H9 (cell line): ENCODE results near the gene FOXK1. TPM values are rescaled to one million over a fixed set of nuclear protein-coding genes. Genes with fewer than 3 reads are reported as not detected.

ENCODE experiments used
- DNase-seq: peaks from one replicate; pipeline ENCODE4 v3.0.0-alpha.2; 2017
- H2AFZ ChIP-seq: one replicate; pipeline ENCODE4 v1.6.1; 2013; ENCODE audit warnings: mild to moderate bottlenecking, low read length, control low read depth, moderate library complexity
- H2AK5ac ChIP-seq: 2 replicates; pipeline ENCODE4 v1.6.1; 2013; ENCODE audit warnings: low read length, control low read depth, mixed read lengths; ENCODE audit not compliant: insufficient read length
- H2BK120ac ChIP-seq: one replicate; pipeline ENCODE4 v1.6.1; 2013; ENCODE audit warnings: low read depth, mild to moderate bottlenecking, low read length, control low read depth, inconsistent platforms; ENCODE audit not compliant: poor library complexity, severe bottlenecking
- H2BK12ac ChIP-seq: 2 replicates; pipeline ENCODE4 v1.6.1; 2013; ENCODE audit warnings: low read length, control low read depth, mixed read lengths, low read depth; ENCODE audit not compliant: insufficient read length
- H2BK15ac ChIP-seq: 2 replicates; pipeline ENCODE4 v1.6.1; 2013; ENCODE audit warnings: low read depth, low read length, control low read depth
- H2BK20ac ChIP-seq: one replicate; pipeline ENCODE4 v1.6.1; 2013; ENCODE audit warnings: low read depth, mild to moderate bottlenecking, low read length, control low read depth, inconsistent platforms; ENCODE audit not compliant: poor library complexity, severe bottlenecking
- H2BK5ac ChIP-seq: 2 replicates; pipeline ENCODE4 v1.6.1; 2013; ENCODE audit warnings: low read length, control low read depth, mixed read lengths; ENCODE audit not compliant: insufficient read length
- H3K14ac ChIP-seq: 2 replicates; pipeline ENCODE4 v1.6.1; 2013; ENCODE audit warnings: low read length, control low read depth; ENCODE audit not compliant: insufficient read depth
- H3K18ac ChIP-seq: 2 replicates; pipeline ENCODE4 v1.6.1; 2013; ENCODE audit warnings: low read depth, mild to moderate bottlenecking, mixed read lengths, low read length, control low read depth; ENCODE audit not compliant: insufficient read length
- H3K23ac ChIP-seq: 2 replicates; pipeline ENCODE4 v1.6.1; 2013; ENCODE audit warnings: low read length, control low read depth, mixed read lengths, low read depth; ENCODE audit not compliant: insufficient read length
- H3K23me2 ChIP-seq: 2 replicates; pipeline ENCODE4 v1.6.1; 2013; ENCODE audit warnings: low read depth, mild to moderate bottlenecking, mixed read lengths, low read length, control low read depth; ENCODE audit not compliant: insufficient read length, poor library complexity, severe bottlenecking
- H3K27ac ChIP-seq: 2 replicates; pipeline ENCODE4 v1.5.1; 2013; ENCODE audit warnings: low read length, control low read depth, mixed read lengths, low read depth; ENCODE audit not compliant: insufficient read length
- H3K27me3 ChIP-seq: 2 replicates; pipeline ENCODE4 v1.6.1; 2013; ENCODE audit warnings: low read length, control low read depth, inconsistent platforms; ENCODE audit not compliant: insufficient read depth
- H3K4ac ChIP-seq: 2 replicates; pipeline ENCODE4 v1.6.1; 2013; ENCODE audit warnings: low read depth, mild to moderate bottlenecking, control low read depth, inconsistent platforms, low read length, moderate library complexity
- H3K4me1 ChIP-seq: 2 replicates; pipeline ENCODE4 v1.6.1; 2013; ENCODE audit warnings: low read length, control low read depth, inconsistent platforms; ENCODE audit not compliant: insufficient read depth
- H3K4me2 ChIP-seq: 2 replicates; pipeline ENCODE4 v1.6.1; 2013; ENCODE audit warnings: low read length, control low read depth, mixed read lengths; ENCODE audit not compliant: insufficient read length, insufficient read depth
- H3K56ac ChIP-seq: 2 replicates; pipeline ENCODE4 v1.6.1; 2013; ENCODE audit warnings: low read depth, mild to moderate bottlenecking, mixed read lengths, low read length, control low read depth; ENCODE audit not compliant: insufficient read length
- H3K79me1 ChIP-seq: 2 replicates; pipeline ENCODE4 v1.6.1; 2013; ENCODE audit warnings: low read depth, mild to moderate bottlenecking, moderate library complexity, low read length, control low read depth, inconsistent platforms; ENCODE audit not compliant: insufficient read depth, poor library complexity, severe bottlenecking
- H3K79me2 ChIP-seq: 2 replicates; pipeline ENCODE4 v1.6.1; 2013; ENCODE audit warnings: low read length, control low read depth, inconsistent platforms; ENCODE audit not compliant: insufficient read depth
- H3K9ac ChIP-seq: 2 replicates; pipeline ENCODE4 v1.6.1; 2013; ENCODE audit warnings: low read length, control low read depth, mixed read lengths; ENCODE audit not compliant: insufficient read length; ENCODE audit errors: extremely low read depth
- H3K9me3 ChIP-seq: one replicate; pipeline ENCODE4 v1.6.1; 2013; ENCODE audit warnings: low read depth, low read length, inconsistent platforms; ENCODE audit not compliant: control insufficient read depth
- H3T11ph ChIP-seq: one replicate; pipeline ENCODE4 v1.6.1; 2013; ENCODE audit warnings: mild to moderate bottlenecking, low read length, control low read depth, inconsistent platforms
- H4K20me1 ChIP-seq: one replicate; pipeline ENCODE4 v1.6.1; 2013; ENCODE audit not compliant: control insufficient read depth, insufficient read length, insufficient read depth
- H4K5ac ChIP-seq: 2 replicates; pipeline ENCODE4 v1.6.1; 2013; ENCODE audit warnings: low read depth, mild to moderate bottlenecking, mixed read lengths, low read length, control low read depth; ENCODE audit not compliant: insufficient read length
- H4K8ac ChIP-seq: replicated peaks from 2 replicates; pipeline ENCODE4 v1.6.1; 2013; ENCODE audit warnings: low read length, control low read depth, mixed read lengths, low read depth; ENCODE audit not compliant: insufficient read length
- H4K91ac ChIP-seq: 2 replicates; pipeline ENCODE4 v1.6.1; 2013; ENCODE audit warnings: low read depth, mild to moderate bottlenecking, moderate library complexity, mixed read lengths, low read length, control low read depth; ENCODE audit not compliant: insufficient read length
- H3K27ac Mint-ChIP-seq, 3 experiments: 2 replicates in 2 of 3; 3 replicates in 1 of 3; pipeline ENCODE4 v1.8.0; 2020 to 2021; ENCODE audit warnings: mixed read lengths in 3 of 3, mild to moderate bottlenecking in 1 of 3, moderate library complexity in 1 of 3
- H3K27me3 Mint-ChIP-seq: 2 replicates; pipeline ENCODE4 v1.8.0; 2021; ENCODE audit warnings: low read depth, mild to moderate bottlenecking, moderate library complexity, mixed read lengths
- H3K36me3 Mint-ChIP-seq, 3 experiments: 2 replicates in 2 of 3; 3 replicates in 1 of 3; pipeline ENCODE4 v1.8.0; 2020 to 2021; ENCODE audit warnings: low read depth in 3 of 3, mixed read lengths in 3 of 3; ENCODE audit not compliant: insufficient read depth in 1 of 3
- H3K4me1 Mint-ChIP-seq, 2 experiments: 2 replicates each; pipeline ENCODE4 v1.8.0; 2020; ENCODE audit warnings: mixed read lengths in 2 of 2
- H3K4me3 Mint-ChIP-seq, 2 experiments: 2 replicates in 1 of 2; 3 replicates in 1 of 2; pipeline ENCODE4 v1.8.0; 2020 to 2021; ENCODE audit warnings: mild to moderate bottlenecking in 2 of 2, mixed read lengths in 2 of 2, moderate library complexity in 1 of 2
- H3K9me3 Mint-ChIP-seq, 2 experiments: 2 replicates in 1 of 2; 3 replicates in 1 of 2; pipeline ENCODE4 v1.8.0; 2020; ENCODE audit warnings: mild to moderate bottlenecking in 2 of 2, mixed read lengths in 2 of 2, moderate library complexity in 1 of 2
- CTCF ChIP-seq: fragments of 200-600 bp; sonication (generic); conservative IDR thresholded peaks from 3 replicates; pipeline ENCODE4 v1.8.0; 2021; ENCODE audit warnings: antibody characterized with exemption, mild to moderate bottlenecking
- WGBS: extraction: QIAGEN DNeasy Blood & Tissue Kit; methylation state at CpG from one replicate; pipeline ENCODE4 v1.1.7; 2013; ENCODE audit warnings: missing lambda C conversion rate, low lambda C conversion rate, mixed read lengths; ENCODE audit not compliant: insufficient read length; ENCODE audit errors: extremely low coverage; 5-methylcytosine and 5-hydroxymethylcytosine counted together
- total RNA-seq: library from RNA; stranded (reverse); gene quantifications from 2 replicates; pipeline ENCODE4 v1.2.1, GENCODE V29; 2021

Gene FOXK1
- total RNA-seq, 1 experiment from 2014 or later, result 14.4 TPM

GRCh38 chr7:4758791-4759190 is 76.7 kb downstream of the FOXK1 start:
- Histone ChIP-seq H2BK12ac (no peak overlapping the region), H3K79me1 (no peaks in the 10 kb centered on the region), H3K79me2 (no peaks in the 10 kb centered on the region), H3K4ac (no peak overlapping the region), H2BK5ac (no peak overlapping the region), H4K20me1 (no peaks in the 10 kb centered on the region), H4K5ac (no peak overlapping the region), H3K18ac (no peak overlapping the region), H4K91ac (no peak overlapping the region), H3K9me3 (no peaks in the 10 kb centered on the region), H4K8ac (no peak overlapping the region), H3K4me1 (no peaks in the 10 kb centered on the region), H2BK120ac (no peak overlapping the region), H3K14ac (no peak overlapping the region; the same call in 1 of the 2 replicates), H2BK15ac (no peak overlapping the region), H3K23ac (no peak overlapping the region), H2BK20ac (no peak overlapping the region), H3K56ac (no peak overlapping the region), H3K27ac (no peak overlapping the region), H2AK5ac (no peak overlapping the region), H3K4me2 (no peak overlapping the region), H3K9ac (no peak overlapping the region), H3K27me3 (no peaks in the 10 kb centered on the region), H3T11ph (no peak overlapping the region), H2AFZ (no peak overlapping the region), H3K23me2 (no peaks in the 10 kb centered on the region)
- H3K27me3 Mint-ChIP-seq, result no peaks in the 10 kb centered on the region; the same call in 1 of the 2 replicates
- peaks cover 14 to 21% (median 19%) of the 10 kb centered on the region in 3 experiments; a peak in 6 of 7 replicates for H3K36me3 Mint-ChIP-seq
- no peak for DNase-seq
- H3K27ac Mint-ChIP-seq, result no peak overlapping the region
- H3K9me3 Mint-ChIP-seq, result no peaks in the 10 kb centered on the region
- no peak for TF ChIP-seq CTCF
- no peak overlapping the region for H3K4me3 Mint-ChIP-seq
- no peaks in the 10 kb centered on the region for H3K4me1 Mint-ChIP-seq
- no CpG with 5 or more reads among the region's 29 CpGs for WGBS
